A549 (cell line): ENCODE measurements around the gene TNRC6C.

Experiments used
- CEBPB ChIP-seq, 2 experiments: fragments of >200 bp in 1 of 2; sonication (Bioruptor Twin) in 1 of 2; formaldehyde crosslinking in 1 of 2; IDR thresholded peaks; 2 replicates each; pipeline ENCODE4 v1.6.1; 2012 to 2016
- HDAC2 ChIP-seq: fragments of 200-600 bp; sonication (generic); IDR thresholded peaks from 2 replicates; pipeline ENCODE4 v1.6.1; 2016
- NR3C1 ChIP-seq: fragments of >200 bp; sonication (Bioruptor Twin); formaldehyde crosslinking; IDR thresholded peaks from 3 replicates; pipeline ENCODE4 v1.6.1; 2017
- POLR2A ChIP-seq: IDR thresholded peaks from 2 replicates; pipeline ENCODE4 v1.6.1; 2012; ENCODE audit warnings: mild to moderate bottlenecking, low read length
- REST ChIP-seq: fragments of 200-600 bp; sonication (generic); IDR thresholded peaks from 2 replicates; pipeline ENCODE4 v1.6.1; 2016; ENCODE audit warnings: antibody characterized with exemption, mild to moderate bottlenecking, moderate library complexity
- SREBF2 ChIP-seq: fragments of 450-650 bp; IDR thresholded peaks from 2 replicates; pipeline ENCODE4 v1.6.1; 2014; ENCODE audit warnings: mild to moderate bottlenecking, moderate library complexity
- TF ChIP-seq, protein P1 (sequence below): fragments of >200 bp; sonication (Bioruptor Twin); formaldehyde crosslinking; IDR thresholded peaks from 3 replicates; pipeline ENCODE4 v1.5.1; 2016
- TF ChIP-seq, protein P2 (sequence below): fragments of 450-650 bp; IDR thresholded peaks from 2 replicates; pipeline ENCODE4 v1.6.1; 2014; ENCODE audit warnings: antibody characterized with exemption
- TF ChIP-seq, protein P3 (sequence below): fragments of 150-350 bp; IDR thresholded peaks from 2 replicates; pipeline ENCODE4 v1.6.1; 2014; ENCODE audit warnings: low read depth, mild to moderate bottlenecking, low read length

GRCh38 chr17:77963441-77963840 is 4.9 kb downstream of the TNRC6C start:
- TF ChIP-seq HDAC2 (no peak), REST (no peak), POLR2A (no peak), SREBF2 (no peak), CEBPB (IDR thresholded peaks at IDR 0.05) (no peak), NR3C1 (no peak)
- TF ChIP-seq, protein P1, sequence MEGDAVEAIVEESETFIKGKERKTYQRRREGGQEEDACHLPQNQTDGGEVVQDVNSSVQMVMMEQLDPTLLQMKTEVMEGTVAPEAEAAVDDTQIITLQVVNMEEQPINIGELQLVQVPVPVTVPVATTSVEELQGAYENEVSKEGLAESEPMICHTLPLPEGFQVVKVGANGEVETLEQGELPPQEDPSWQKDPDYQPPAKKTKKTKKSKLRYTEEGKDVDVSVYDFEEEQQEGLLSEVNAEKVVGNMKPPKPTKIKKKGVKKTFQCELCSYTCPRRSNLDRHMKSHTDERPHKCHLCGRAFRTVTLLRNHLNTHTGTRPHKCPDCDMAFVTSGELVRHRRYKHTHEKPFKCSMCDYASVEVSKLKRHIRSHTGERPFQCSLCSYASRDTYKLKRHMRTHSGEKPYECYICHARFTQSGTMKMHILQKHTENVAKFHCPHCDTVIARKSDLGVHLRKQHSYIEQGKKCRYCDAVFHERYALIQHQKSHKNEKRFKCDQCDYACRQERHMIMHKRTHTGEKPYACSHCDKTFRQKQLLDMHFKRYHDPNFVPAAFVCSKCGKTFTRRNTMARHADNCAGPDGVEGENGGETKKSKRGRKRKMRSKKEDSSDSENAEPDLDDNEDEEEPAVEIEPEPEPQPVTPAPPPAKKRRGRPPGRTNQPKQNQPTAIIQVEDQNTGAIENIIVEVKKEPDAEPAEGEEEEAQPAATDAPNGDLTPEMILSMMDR = no peak
- TF ChIP-seq, protein P2, sequence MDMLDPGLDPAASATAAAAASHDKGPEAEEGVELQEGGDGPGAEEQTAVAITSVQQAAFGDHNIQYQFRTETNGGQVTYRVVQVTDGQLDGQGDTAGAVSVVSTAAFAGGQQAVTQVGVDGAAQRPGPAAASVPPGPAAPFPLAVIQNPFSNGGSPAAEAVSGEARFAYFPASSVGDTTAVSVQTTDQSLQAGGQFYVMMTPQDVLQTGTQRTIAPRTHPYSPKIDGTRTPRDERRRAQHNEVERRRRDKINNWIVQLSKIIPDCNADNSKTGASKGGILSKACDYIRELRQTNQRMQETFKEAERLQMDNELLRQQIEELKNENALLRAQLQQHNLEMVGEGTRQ = no peak
- TF ChIP-seq, protein P3, sequence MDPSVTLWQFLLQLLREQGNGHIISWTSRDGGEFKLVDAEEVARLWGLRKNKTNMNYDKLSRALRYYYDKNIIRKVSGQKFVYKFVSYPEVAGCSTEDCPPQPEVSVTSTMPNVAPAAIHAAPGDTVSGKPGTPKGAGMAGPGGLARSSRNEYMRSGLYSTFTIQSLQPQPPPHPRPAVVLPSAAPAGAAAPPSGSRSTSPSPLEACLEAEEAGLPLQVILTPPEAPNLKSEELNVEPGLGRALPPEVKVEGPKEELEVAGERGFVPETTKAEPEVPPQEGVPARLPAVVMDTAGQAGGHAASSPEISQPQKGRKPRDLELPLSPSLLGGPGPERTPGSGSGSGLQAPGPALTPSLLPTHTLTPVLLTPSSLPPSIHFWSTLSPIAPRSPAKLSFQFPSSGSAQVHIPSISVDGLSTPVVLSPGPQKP = no peak
